KMS-11 (cell line): ENCODE results near the gene SH2D7.

Experiments
- H2AFZ ChIP-seq: fragments of 200-600 bp; sonication (generic); 2 replicates; pipeline ENCODE4 v1.6.1; 2016; ENCODE audit warnings: antibody characterized with exemption, mixed run types, low read depth
- H3K27ac ChIP-seq: fragments of 200-600 bp; sonication (generic); 2 replicates; pipeline ENCODE4 v1.6.1; 2016; ENCODE audit warnings: mild to moderate bottlenecking, mixed run types
- H3K27me3 ChIP-seq: fragments of 200-600 bp; sonication (generic); 2 replicates; pipeline ENCODE4 v1.6.1; 2017; ENCODE audit warnings: mild to moderate bottlenecking, low read depth, mixed run types, moderate library complexity; ENCODE audit not compliant: insufficient read depth
- H3K36me3 ChIP-seq: fragments of 200-600 bp; sonication (generic); 2 replicates; pipeline ENCODE4 v1.6.1; 2017; ENCODE audit warnings: mild to moderate bottlenecking, mixed run types; ENCODE audit not compliant: insufficient read depth
- H3K4me1 ChIP-seq: fragments of 200-600 bp; sonication (generic); 2 replicates; pipeline ENCODE4 v1.6.1; 2016; ENCODE audit warnings: mild to moderate bottlenecking, low read depth, mixed run types; ENCODE audit not compliant: poor library complexity, severe bottlenecking
- H3K4me2 ChIP-seq: fragments of 200-600 bp; sonication (generic); 2 replicates; pipeline ENCODE4 v1.7.0; 2016; ENCODE audit warnings: mild to moderate bottlenecking, mixed run types
- H3K4me3 ChIP-seq: fragments of 200-600 bp; sonication (generic); IDR thresholded peaks from 2 replicates; pipeline ENCODE4 v1.6.1; 2017; ENCODE audit warnings: low read depth, low read length, mixed read lengths; ENCODE audit not compliant: insufficient read depth
- H3K79me2 ChIP-seq: fragments of 200-600 bp; sonication (generic); 2 replicates; pipeline ENCODE4 v1.6.1; 2016; ENCODE audit warnings: low read depth, mixed run types; ENCODE audit not compliant: insufficient read depth
- H3K9ac ChIP-seq: fragments of 200-600 bp; sonication (generic); 2 replicates; pipeline ENCODE4 v1.6.1; 2016; ENCODE audit warnings: mild to moderate bottlenecking, mixed run types
- H4K20me1 ChIP-seq: fragments of 200-600 bp; sonication (generic); 2 replicates; pipeline ENCODE4 v1.6.1; 2016; ENCODE audit warnings: mild to moderate bottlenecking, mixed run types; ENCODE audit not compliant: insufficient read depth
- CTCF ChIP-seq: fragments of 200-600 bp; sonication (generic); conservative IDR thresholded peaks from 2 replicates; pipeline ENCODE4 v1.6.1; 2017; ENCODE audit warnings: low read depth, mild to moderate bottlenecking, antibody characterized with exemption, low read length, moderate library complexity, mixed read lengths

The SH2D7 gene

GRCh38 chr15:78084449-78084750 lies 8.0 kb upstream of the SH2D7 start:
- Histone ChIP-seq H3K79me2 (no peaks in the 10 kb centered on the region), H3K4me3 (no peak overlapping the region), H3K27me3 (no peaks in the 10 kb centered on the region), H3K36me3 (no peaks in the 10 kb centered on the region), H3K9ac (no peak overlapping the region), H2AFZ (no peak overlapping the region), H3K27ac (no peak overlapping the region), H3K4me2 (no peak overlapping the region), H4K20me1 (no peaks in the 10 kb centered on the region), H3K4me1 (peaks cover 18% of the 10 kb centered on the region)
- no peak for TF ChIP-seq CTCF

- Histone ChIP-seq H3K4me2 (no peak overlapping the region), H3K27ac (no peak overlapping the region), H3K9ac (no peak overlapping the region), H3K79me2 (no peaks in the 10 kb centered on the region), H4K20me1 (no peaks in the 10 kb centered on the region), H3K36me3 (no peaks in the 10 kb centered on the region), H3K4me3 (no peak overlapping the region), H2AFZ (no peak overlapping the region), H3K27me3 (no peaks in the 10 kb centered on the region), H3K4me1 (peaks cover 18% of the 10 kb centered on the region)
- TF ChIP-seq CTCF = no peak
These were observed 6.4 kb upstream of the SH2D7 start for GRCh38 chr15:78085928-78086327.

- no peaks in the 10 kb centered on the region for H4K20me1 ChIP-seq
- no peak overlapping the region for H2AFZ ChIP-seq
- H3K4me1 ChIP-seq = peaks cover 18% of the 10 kb centered on the region
- no peak overlapping the region for H3K4me3 ChIP-seq
- H3K36me3 ChIP-seq = no peaks in the 10 kb centered on the region
- H3K27ac ChIP-seq = no peak overlapping the region
- no peak for TF ChIP-seq CTCF
- H3K27me3 ChIP-seq = no peaks in the 10 kb centered on the region
- no peak overlapping the region for H3K4me2 ChIP-seq
- H3K9ac ChIP-seq = no peak overlapping the region
- no peaks in the 10 kb centered on the region for H3K79me2 ChIP-seq
These were observed 4.2 kb upstream of the SH2D7 start for GRCh38 chr15:78087951-78088772.

- Histone ChIP-seq H3K4me2 (no peak overlapping the region), H3K27me3 (no peaks in the 10 kb centered on the region), H3K9ac (no peak overlapping the region), H2AFZ (no peak overlapping the region), H3K27ac (no peak overlapping the region), H3K36me3 (no peaks in the 10 kb centered on the region), H3K79me2 (no peaks in the 10 kb centered on the region), H3K4me3 (no peak overlapping the region), H4K20me1 (no peaks in the 10 kb centered on the region), H3K4me1 (peaks cover 18% of the 10 kb centered on the region)
- no peak for TF ChIP-seq CTCF
These were observed 3.6 kb upstream of the SH2D7 start for GRCh38 chr15:78088773-78089080.
